ENCODE results near the gene AGFG2.
"Not testable (repeated sequence)": the region's sequence is repeated elsewhere in the genome, so short reads cannot be mapped to it uniquely, and the experiment has no call there.

AGFG2 gene

GRCh38 chr7:100538654-100539435 is at the start of gene AGFG2:
Gene AGFG2 (plus strand): TSS chr7:100539203. CDS start chr7:100539347, 144 bp downstream.
- no peaks in the 10 kb centered on the region for H3K9me3 ChIP-seq
- H3K4me3 ChIP-seq = peak within 1 kb of the TSS; percentile 58
- peaks cover 18% of the 10 kb centered on the region for H3K4me1 ChIP-seq
- no peaks in the 10 kb centered on the region for H3K27me3 ChIP-seq (ENCODE audit: low read depth)
- in situ Hi-C loops (cut with MboI; ENCODE audit: low sequenced_read_pairs) = no loop called here
- DNase-seq (ENCODE audit: low spot score in 2 of 2) = peak; percentile 99 to 100
- H3K36me3 ChIP-seq (replicated peaks) = no peaks in the 10 kb centered on the region; the same call in 1 of the 2 replicates

- Histone ChIP-seq H3K9me3 (no peaks in the 10 kb centered on the region), H3K27me3 (ENCODE audit: low read depth) (0 out of 2 replicates have a peak, but pooled peaks cover 3% of the 10 kb centered on the region), H3K4me3 (no peak overlapping the region), H3K36me3 (replicated peaks) (no peaks in the 10 kb centered on the region), H3K4me1 (no peaks in the 10 kb centered on the region)
- peak; percentile 90 to 94 for DNase-seq (ENCODE audit: low spot score in 2 of 2)
- in situ Hi-C loops (cut with MboI; ENCODE audit: low sequenced_read_pairs) = no loop called here
Observed at GRCh38 chr7:100489824-100490223, 49.2 kb upstream of the AGFG2 start.

GRCh38 chr7:100490483-100491191 is 48.4 kb upstream of the AGFG2 start:
- Histone ChIP-seq H3K4me3 (no peak overlapping the region), H3K36me3 (replicated peaks) (no peaks in the 10 kb centered on the region), H3K27me3 (ENCODE audit: low read depth) (0 out of 2 replicates have a peak, but pooled peaks cover 3% of the 10 kb centered on the region), H3K9me3 (no peaks in the 10 kb centered on the region), H3K4me1 (no peaks in the 10 kb centered on the region)
- DNase-seq (ENCODE audit: low spot score in 2 of 2) = no peak
- in situ Hi-C loops (cut with MboI; ENCODE audit: low sequenced_read_pairs) = no loop called here

- H3K4me1 ChIP-seq = no peaks in the 10 kb centered on the region
- H3K9me3 ChIP-seq = no peaks in the 10 kb centered on the region
- DNase-seq (ENCODE audit: low spot score in 2 of 2) = no peak
- H3K27me3 ChIP-seq (ENCODE audit: low read depth) = 0 out of 2 replicates have a peak, but pooled peaks cover 3% of the 10 kb centered on the region
- in situ Hi-C loops (cut with MboI; ENCODE audit: low sequenced_read_pairs) = no loop called here
- no peak overlapping the region for H3K4me3 ChIP-seq
- no peaks in the 10 kb centered on the region for H3K36me3 ChIP-seq (replicated peaks)
Observed at GRCh38 chr7:100491192-100491578, 47.8 kb upstream of the AGFG2 start.

- Histone ChIP-seq H3K4me3 (no peak overlapping the region), H3K4me1 (no peaks in the 10 kb centered on the region), H3K9me3 (no peaks in the 10 kb centered on the region), H3K27me3 (ENCODE audit: low read depth) (0 out of 2 replicates have a peak, but pooled peaks cover 3% of the 10 kb centered on the region), H3K36me3 (replicated peaks) (no peaks in the 10 kb centered on the region)
- in situ Hi-C loops (cut with MboI; ENCODE audit: low sequenced_read_pairs) = no loop called here
- no peak for DNase-seq (ENCODE audit: low spot score in 2 of 2)
Observed at GRCh38 chr7:100492738-100493475, 46.1 kb upstream of the AGFG2 start.

- Histone ChIP-seq H3K36me3 (replicated peaks) (no peaks in the 10 kb centered on the region), H3K27me3 (ENCODE audit: low read depth) (0 out of 2 replicates have a peak, but pooled peaks cover 3% of the 10 kb centered on the region), H3K4me1 (no peaks in the 10 kb centered on the region), H3K4me3 (no peak overlapping the region), H3K9me3 (no peaks in the 10 kb centered on the region)
- in situ Hi-C loops (cut with MboI; ENCODE audit: low sequenced_read_pairs) = no loop called here
- DNase-seq (ENCODE audit: low spot score in 2 of 2) = peak in 1 of 2 experiments; percentile 57
Observed at GRCh38 chr7:100493476-100494264, 45.3 kb upstream of the AGFG2 start.

- H3K9me3 ChIP-seq = no peaks in the 10 kb centered on the region
- H3K4me1 ChIP-seq = no peaks in the 10 kb centered on the region
- H3K27me3 ChIP-seq (ENCODE audit: low read depth) = 0 out of 2 replicates have a peak, but pooled peaks cover 3% of the 10 kb centered on the region
- no peak for DNase-seq (ENCODE audit: low spot score in 2 of 2)
- in situ Hi-C loops (cut with MboI; ENCODE audit: low sequenced_read_pairs) = no loop called here
- no peaks in the 10 kb centered on the region for H3K36me3 ChIP-seq (replicated peaks)
- H3K4me3 ChIP-seq = no peak overlapping the region
Observed at GRCh38 chr7:100496509-100496908, 42.5 kb upstream of the AGFG2 start.

GRCh38 chr7:100500743-100501142 is 38.3 kb upstream of the AGFG2 start:
- H3K27me3 ChIP-seq (ENCODE audit: low read depth); H3K36me3 ChIP-seq (replicated peaks); in situ Hi-C loops (cut with MboI; ENCODE audit: low sequenced_read_pairs); DNase-seq (ENCODE audit: low spot score in 2 of 2); H3K9me3 ChIP-seq; H3K4me1 ChIP-seq; H3K4me3 ChIP-seq: not testable (repeated sequence)

- H3K4me3 ChIP-seq; H3K36me3 ChIP-seq (replicated peaks); H3K9me3 ChIP-seq; H3K27me3 ChIP-seq (ENCODE audit: low read depth); in situ Hi-C loops (cut with MboI; ENCODE audit: low sequenced_read_pairs); H3K4me1 ChIP-seq; DNase-seq (ENCODE audit: low spot score in 2 of 2): not testable (repeated sequence)
Observed at GRCh38 chr7:100504031-100504430, 35.0 kb upstream of the AGFG2 start.

GRCh38 chr7:100504887-100505611 is 34.0 kb upstream of the AGFG2 start:
- Histone ChIP-seq H3K27me3 (ENCODE audit: low read depth) (no peaks in the 10 kb centered on the region), H3K36me3 (replicated peaks) (no peaks in the 10 kb centered on the region), H3K4me1 (no peaks in the 10 kb centered on the region), H3K9me3 (no peaks in the 10 kb centered on the region), H3K4me3 (no peak overlapping the region)
- in situ Hi-C loops (cut with MboI; ENCODE audit: low sequenced_read_pairs) = no loop called here
- DNase-seq (ENCODE audit: low spot score in 2 of 2) = no peak

GRCh38 chr7:100506356-100506923 is 32.6 kb upstream of the AGFG2 start:
- Histone ChIP-seq H3K9me3 (no peaks in the 10 kb centered on the region), H3K4me1 (no peaks in the 10 kb centered on the region), H3K27me3 (ENCODE audit: low read depth) (no peaks in the 10 kb centered on the region), H3K4me3 (no peak overlapping the region), H3K36me3 (replicated peaks) (no peaks in the 10 kb centered on the region)
- in situ Hi-C loops (cut with MboI; ENCODE audit: low sequenced_read_pairs) = no loop called here
- DNase-seq (ENCODE audit: low spot score in 2 of 2) = peak in 1 of 2 experiments; percentile 45

- Histone ChIP-seq H3K4me3 (no peak overlapping the region), H3K4me1 (no peaks in the 10 kb centered on the region), H3K36me3 (replicated peaks) (no peaks in the 10 kb centered on the region), H3K9me3 (no peaks in the 10 kb centered on the region), H3K27me3 (ENCODE audit: low read depth) (no peaks in the 10 kb centered on the region)
- in situ Hi-C loops (cut with MboI; ENCODE audit: low sequenced_read_pairs) = no loop called here
- DNase-seq (ENCODE audit: low spot score in 2 of 2) = no peak
Observed at GRCh38 chr7:100509231-100509630, 29.8 kb upstream of the AGFG2 start.

Measured in HAP-1 (cell line).